GM19025 (cell line): ENCODE data around the gene UNK.

Experiments
- ATAC-seq: cut with Tn5 transposase; IDR thresholded peaks from one replicate; pipeline ENCODE4 v1.9.1; 2021; ENCODE audit warnings: mild to moderate bottlenecking, low read depth, moderate library complexity; ENCODE audit not compliant: unreplicated experiment

The UNK gene, protein sequence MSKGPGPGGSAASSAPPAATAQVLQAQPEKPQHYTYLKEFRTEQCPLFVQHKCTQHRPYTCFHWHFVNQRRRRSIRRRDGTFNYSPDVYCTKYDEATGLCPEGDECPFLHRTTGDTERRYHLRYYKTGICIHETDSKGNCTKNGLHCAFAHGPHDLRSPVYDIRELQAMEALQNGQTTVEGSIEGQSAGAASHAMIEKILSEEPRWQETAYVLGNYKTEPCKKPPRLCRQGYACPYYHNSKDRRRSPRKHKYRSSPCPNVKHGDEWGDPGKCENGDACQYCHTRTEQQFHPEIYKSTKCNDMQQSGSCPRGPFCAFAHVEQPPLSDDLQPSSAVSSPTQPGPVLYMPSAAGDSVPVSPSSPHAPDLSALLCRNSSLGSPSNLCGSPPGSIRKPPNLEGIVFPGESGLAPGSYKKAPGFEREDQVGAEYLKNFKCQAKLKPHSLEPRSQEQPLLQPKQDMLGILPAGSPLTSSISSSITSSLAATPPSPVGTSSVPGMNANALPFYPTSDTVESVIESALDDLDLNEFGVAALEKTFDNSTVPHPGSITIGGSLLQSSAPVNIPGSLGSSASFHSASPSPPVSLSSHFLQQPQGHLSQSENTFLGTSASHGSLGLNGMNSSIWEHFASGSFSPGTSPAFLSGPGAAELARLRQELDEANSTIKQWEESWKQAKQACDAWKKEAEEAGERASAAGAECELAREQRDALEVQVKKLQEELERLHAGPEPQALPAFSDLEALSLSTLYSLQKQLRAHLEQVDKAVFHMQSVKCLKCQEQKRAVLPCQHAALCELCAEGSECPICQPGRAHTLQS

DNA sequence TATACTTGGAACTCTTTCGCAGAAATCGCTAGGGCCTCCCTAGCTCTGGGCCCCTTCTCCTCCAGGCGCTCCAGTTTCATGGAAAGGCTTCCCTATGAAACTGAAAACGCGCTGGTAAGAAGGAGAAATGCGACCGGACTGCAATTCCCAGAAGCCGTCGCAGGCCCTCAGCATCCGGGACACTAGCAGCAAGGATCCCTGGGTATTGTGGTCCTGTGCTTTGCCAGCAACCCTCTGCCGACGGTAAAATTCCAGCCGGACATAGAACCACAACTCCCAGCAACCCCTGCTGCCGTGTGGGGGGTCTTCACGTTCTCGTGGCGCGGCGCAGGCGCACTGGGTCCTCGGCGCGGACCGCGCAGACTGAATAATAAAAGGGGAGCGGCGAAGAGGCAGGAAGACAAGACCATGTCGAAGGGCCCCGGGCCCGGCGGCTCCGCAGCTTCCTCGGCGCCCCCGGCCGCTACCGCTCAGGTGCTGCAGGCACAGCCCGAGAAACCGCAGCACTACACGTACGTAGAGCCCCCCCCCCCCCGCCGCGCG lies at the start of gene UNK:
TSS of gene UNK (plus strand) at position 334 of the 543 bp plus-strand sequence. CDS start at position 409, 75 bp downstream.
- peak; percentile 50 for ATAC-seq

DNA sequence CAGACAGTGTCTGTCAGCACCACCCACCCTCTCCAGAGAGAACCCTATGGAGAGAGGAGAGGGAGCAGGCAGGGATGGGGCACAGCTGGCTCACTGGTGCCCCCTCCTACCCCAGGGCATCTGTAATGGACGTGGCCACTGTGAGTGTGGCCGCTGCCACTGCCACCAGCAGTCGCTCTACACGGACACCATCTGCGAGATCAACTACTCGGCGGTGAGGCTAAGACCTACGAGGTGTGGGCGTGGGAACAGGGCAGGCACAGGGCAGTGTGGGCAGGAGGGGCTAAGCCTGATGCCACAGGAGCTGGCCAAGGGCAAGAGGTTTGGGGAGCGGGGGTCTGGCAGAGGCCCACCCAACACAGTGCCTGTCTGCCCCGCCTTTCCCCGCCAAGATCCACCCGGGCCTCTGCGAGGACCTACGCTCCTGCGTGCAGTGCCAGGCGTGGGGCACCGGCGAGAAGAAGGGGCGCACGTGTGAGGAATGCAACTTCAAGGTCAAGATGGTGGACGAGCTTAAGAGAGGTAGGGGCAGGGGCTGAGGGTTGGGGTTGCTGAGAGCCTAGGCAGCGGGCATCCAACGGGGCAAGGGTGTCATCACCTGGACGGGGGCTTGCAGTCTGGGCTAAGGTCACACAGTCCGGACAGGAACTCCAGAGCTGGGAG lies 48.3 kb upstream of the UNK start:
- no peak for ATAC-seq

DNA sequence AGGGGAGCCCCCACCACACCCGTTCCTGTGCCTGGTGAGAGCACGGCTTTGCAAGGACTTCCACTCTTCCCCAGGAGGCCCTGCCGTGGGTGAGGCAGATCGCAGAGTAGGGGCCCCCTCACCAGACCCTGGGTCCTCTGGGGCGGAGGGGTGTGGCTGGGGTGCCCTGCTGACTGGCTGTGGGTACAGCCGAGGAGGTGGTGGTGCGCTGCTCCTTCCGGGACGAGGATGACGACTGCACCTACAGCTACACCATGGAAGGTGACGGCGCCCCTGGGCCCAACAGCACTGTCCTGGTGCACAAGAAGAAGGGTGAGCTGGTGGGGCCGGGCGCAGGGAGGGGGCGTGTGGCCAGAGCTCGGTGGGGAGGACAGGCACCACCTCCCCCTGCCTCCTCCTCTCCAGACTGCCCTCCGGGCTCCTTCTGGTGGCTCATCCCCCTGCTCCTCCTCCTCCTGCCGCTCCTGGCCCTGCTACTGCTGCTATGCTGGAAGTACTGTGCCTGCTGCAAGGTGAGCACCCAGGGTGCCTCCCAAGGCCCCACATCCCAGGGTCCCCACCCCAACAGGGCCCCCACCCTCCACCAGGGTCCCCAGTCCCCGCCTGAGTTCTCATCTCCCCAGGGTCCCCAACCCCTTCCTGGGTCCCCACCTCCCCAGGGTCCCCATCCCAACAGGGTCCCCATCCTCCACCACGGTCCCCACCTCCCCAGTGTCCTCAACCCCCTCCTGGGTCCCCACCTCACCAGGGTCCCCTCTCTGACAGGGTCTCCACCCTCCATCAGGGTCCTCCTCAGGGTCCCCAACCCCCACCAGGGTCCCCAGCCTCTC lies 47.3 kb upstream of the UNK start:
- no peak for ATAC-seq

DNA sequence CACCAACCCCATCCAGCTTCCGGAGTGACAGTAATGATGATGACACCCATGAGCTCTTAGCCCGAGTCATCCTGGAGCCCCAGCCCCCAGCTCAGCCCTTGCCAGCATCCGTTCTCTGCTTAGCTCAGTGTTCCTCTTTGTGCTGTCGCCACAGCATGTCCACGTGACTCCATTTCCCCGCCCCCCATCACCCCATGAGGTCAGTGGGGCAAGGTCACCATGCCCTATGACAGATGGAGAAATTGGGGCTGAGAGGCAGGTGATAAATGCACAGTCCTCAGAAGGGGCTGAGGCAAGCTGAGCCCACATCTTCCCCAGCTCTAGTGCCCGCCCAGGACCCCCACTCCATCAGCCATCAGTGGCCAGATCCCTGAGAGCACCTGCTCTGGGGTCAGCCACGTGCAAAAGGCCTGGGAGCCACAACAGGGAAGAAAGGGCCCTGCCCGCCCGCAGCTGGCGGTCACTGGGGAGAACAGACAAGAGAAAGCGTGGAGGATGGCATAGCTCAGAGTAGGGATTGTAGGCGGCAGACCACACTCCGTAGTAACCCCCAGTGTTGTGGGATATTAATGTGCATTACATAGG lies 46.3 kb upstream of the UNK start:
- ATAC-seq: no peak

DNA sequence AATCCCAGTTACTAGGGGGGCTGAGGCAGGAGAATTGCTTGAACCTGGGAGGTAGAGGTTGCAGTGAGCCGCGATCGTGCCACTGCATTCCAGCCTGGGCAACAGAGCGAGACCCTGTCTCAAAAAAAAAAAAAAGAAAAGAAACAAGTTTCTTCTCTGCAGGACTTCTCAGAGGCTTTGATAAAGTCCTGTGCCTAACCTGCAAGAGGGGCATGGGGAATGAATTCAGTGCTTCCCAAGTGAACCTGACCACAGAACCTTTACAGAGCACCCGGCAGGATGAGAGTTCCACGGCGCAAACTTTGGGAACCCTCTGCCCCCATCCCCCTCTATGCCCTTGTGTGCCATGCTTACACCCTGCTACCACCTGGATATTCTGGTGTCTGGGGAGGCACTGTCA lies 45.4 kb upstream of the UNK start:
- no peak for ATAC-seq

DNA sequence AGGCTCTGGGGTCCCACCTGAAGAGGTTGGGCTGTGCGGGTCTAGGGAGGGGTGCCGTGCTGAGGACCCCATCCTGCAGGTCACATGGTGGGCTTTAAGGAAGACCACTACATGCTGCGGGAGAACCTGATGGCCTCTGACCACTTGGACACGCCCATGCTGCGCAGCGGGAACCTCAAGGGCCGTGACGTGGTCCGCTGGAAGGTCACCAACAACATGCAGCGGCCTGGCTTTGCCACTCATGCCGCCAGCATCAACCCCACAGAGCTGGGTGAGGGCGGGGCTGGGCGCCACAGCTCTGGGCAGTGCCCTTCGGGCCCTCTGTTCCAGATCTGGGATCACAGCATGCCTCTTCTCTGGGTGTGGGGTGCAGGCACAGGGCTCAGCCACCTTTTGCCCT lies 44.8 kb upstream of the UNK start:
- no peak for ATAC-seq

DNA sequence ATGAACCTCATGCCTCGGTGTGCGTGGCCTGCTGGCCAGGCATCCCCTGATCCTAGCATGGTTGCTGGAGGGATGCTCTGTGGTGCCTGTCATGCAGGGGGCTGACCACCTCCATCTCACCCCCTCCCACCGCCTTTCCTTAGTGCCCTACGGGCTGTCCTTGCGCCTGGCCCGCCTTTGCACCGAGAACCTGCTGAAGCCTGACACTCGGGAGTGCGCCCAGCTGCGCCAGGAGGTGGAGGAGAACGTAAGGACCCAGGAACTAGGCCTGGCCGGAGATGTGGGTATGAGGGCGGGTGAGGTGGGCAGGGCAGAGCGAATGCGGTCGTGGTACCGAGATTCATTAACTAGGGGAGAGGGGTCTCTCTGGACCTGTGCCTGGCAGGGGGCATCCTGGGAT lies 44.4 kb upstream of the UNK start:
- no peak for ATAC-seq

DNA sequence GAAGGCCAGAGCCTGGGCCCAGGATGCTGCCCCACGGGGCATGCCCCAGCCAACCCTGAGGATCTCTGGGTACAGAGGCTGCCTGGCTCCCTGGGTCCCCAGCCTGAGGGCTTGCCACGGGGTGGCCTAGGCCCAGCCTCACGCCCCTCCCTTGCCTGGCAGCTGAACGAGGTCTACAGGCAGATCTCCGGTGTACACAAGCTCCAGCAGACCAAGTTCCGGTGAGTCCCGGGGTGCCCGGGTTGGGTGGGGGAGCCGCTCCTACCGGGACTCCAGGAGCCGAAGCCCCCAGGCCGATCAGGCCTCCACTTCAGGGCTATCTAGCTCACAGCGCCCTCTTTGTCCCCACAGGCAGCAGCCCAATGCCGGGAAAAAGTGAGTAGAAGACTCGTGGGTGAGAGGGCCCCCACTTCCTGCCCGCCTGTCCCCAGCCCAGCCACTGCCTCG lies 44.0 kb upstream of the UNK start:
- ATAC-seq: no peak

DNA sequence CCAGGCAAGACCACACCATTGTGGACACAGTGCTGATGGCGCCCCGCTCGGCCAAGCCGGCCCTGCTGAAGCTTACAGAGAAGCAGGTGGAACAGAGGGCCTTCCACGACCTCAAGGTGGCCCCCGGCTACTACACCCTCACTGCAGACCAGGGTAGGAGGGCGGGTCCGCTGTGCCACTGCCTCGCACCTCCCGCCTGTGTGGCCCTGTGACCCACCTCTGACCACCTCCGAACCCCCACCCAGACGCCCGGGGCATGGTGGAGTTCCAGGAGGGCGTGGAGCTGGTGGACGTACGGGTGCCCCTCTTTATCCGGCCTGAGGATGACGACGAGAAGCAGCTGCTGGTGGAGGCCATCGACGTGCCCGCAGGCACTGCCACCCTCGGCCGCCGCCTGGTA lies 42.3 kb upstream of the UNK start:
- ATAC-seq: no peak

DNA sequence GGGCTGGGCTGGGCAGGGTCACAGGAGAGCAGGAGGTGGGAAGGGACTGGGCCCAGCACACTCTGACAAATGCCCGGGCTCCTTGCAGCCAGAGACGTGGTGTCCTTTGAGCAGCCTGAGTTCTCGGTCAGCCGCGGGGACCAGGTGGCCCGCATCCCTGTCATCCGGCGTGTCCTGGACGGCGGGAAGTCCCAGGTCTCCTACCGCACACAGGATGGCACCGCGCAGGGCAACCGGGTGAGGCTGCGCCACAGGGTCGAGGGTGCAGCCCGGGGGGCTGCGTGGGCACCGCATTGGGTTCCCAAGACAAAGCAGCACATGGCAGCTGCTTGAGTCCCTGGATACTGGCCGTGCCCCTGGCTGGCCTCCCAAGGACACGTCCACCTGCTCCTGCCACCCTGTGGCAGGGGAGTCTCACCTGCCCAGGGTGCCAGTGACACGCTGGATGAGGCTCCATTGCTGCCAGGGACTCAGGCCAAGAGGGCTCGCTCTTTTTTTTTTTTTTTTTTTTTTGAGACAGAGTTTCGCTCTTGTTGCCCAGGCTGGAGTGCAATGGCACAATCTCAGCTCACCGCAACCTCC lies 40.9 kb upstream of the UNK start:
- ATAC-seq: no peak

DNA sequence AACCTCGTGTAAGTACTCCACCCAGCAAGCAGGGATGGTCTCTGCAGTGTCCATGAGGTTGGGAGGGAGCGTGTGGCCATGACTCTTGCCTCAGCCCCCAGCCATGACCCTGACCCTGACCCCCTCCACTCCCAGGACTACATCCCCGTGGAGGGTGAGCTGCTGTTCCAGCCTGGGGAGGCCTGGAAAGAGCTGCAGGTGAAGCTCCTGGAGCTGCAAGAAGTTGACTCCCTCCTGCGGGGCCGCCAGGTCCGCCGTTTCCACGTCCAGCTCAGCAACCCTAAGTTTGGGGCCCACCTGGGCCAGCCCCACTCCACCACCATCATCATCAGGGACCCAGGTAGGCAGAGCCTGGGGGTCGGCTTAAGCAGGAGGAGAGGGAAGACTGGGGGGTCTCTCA lies 35.9 kb upstream of the UNK start:
- ATAC-seq: no peak

DNA sequence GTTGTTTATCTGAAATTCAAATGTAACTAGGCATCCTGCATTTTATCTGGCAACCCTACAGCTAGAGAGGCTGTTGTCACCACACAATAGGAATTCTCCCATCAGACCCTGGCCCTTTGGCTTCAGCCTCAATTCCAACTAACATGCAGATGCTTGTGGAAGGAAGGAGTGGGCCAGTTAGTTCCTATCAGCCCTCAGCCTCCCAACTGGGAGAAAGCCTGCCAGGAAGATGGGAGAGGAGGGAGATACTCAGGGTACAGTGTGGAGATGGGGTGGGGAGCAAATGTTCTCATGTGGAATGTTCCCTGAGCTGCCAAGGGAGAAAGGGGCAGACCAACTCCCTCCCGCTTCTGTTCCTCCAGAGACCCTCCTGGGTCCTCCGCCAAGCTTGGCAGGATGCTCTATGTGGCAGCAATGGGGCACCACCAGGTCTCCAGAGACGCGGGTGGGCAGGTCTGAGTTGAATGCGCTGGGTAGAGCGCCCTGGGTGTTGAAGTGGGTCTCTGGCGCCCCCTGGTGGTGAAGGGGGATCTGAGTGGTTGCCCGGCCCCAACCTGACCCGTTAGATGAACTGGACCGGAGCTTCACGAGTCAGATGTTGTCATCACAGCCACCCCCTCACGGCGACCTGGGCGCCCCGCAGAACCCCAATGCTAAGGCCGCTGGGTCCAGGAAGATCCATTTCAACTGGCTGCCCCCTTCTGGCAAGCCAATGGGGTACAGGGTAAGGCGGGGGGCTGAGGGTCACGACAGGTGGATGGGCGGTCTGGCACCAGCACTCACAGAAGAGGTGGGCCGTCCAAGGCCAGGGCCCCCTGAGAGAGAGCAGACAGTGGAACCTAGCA lies 34.8 kb upstream of the UNK start:
- no peak for ATAC-seq

DNA sequence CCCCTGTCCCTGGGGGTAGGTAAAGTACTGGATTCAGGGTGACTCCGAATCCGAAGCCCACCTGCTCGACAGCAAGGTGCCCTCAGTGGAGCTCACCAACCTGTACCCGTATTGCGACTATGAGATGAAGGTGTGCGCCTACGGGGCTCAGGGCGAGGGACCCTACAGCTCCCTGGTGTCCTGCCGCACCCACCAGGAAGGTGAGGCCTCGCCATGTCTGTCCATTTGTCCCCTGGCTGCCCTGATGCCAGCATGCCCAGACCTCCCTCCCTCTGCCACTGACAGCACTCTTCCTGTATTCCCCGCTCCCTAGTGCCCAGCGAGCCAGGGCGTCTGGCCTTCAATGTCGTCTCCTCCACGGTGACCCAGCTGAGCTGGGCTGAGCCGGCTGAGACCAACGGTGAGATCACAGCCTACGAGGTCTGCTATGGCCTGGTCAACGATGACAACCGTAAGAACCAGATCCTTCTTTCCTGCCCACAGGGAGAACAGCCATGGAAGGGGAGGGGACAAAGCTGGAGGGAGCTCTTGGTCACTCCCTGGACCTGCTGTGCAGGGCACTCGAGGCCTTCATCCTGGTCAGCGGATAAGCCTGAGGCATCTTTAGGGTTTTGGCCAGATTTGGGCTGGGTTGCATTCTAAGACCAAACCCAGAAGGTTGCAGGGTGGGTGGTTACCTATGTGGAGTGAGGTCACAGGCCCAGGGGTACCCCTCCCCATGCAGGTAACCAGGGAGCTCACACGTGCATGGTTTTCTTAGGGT lies 33.8 kb upstream of the UNK start:
- ATAC-seq: no peak

DNA sequence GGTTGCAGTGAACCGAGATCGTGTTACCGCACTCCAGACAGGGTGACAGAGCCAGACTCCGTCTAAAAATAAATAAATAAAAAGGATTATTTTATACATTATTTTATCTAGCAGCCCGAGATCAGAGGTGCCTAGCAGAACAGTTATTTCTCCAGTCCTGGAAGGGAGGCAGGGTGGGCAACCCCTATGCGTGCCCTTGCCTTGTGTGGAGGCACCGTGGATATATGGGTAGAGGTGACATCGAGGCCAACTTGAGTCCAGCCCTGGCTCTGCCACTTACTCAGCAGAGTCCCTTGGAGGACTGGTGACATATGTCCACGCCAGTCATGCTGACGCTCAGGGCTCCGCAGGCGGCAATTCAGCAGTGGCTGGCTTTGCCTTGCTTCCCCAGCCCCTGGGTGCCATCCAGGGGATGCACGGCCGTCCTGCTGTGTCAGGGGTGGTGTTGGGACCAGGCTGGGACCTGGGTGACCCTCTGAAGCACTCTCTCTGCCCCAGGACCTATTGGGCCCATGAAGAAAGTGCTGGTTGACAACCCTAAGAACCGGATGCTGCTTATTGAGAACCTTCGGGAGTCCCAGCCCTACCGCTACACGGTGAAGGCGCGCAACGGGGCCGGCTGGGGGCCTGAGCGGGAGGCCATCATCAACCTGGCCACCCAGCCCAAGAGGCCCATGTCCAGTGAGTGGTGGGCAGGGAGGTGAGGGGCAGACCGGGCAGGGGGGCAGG lies 32.8 kb upstream of the UNK start:
- ATAC-seq: no peak

DNA sequence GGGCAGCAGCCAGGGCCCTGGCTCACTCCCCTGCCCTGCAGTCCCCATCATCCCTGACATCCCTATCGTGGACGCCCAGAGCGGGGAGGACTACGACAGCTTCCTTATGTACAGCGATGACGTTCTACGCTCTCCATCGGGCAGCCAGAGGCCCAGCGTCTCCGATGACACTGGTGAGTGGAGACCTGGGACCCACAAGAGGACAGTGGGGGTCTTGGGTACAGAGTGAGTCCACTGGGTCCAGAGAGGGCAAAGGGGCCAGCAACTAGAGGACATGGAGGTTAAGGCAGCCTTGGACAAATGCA lies 32.2 kb upstream of the UNK start:
- ATAC-seq: no peak

DNA sequence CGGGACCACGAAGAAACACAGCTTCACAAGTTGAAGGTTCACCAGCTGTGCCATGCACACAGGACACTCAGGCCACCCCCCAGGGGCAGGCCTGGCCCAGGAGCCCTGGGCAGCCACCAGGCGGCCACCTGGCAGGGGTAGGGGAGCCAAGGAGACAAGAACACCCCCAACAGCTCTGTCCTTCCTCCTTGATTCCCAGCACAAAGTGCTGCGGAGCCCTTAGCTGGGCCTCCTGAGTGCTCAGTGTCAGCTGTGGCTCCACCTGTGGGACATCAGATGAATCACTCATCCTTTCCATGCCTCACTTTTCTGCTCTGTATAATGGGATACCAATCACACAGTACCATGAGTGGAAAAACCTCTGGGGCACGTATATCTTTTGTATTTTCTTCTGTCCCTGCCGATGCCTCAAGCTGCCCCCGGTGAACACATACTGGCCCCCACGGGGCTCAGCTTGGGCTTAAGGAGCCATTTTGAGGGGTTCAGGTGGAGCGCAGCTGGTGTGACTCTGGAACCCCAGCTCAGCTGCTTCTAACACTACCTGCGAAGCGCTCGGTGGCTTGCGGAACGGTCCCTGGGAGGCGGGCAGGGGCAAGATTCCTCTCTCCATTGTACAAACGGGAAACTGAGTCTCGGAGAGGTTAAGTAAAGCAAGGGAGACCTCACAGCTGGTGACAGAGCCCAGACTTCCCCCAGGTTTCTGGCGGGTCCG lies 31.6 kb upstream of the UNK start:
- no peak for ATAC-seq
